MM.1S (cell line): ENCODE results near the gene DCXR.

Experiments used
- EZH2 ChIP-seq: fragments of 300-600 bp; sonication (generic); optimal IDR thresholded peaks from 2 replicates; pipeline ENCODE3; 2017; ENCODE audit warnings: low read depth, mild to moderate bottlenecking, antibody characterized with exemption, low read length, mixed read lengths
- EZH2phosphoT487 ChIP-seq: fragments of 300-600 bp; sonication (generic); IDR thresholded peaks from 2 replicates; pipeline ENCODE4 v1.6.1; 2018; ENCODE audit warnings: antibody characterized with exemption, low read length
- TF ChIP-seq, protein P1 (sequence below): fragments of 300-600 bp; sonication (generic); IDR thresholded peaks from 2 replicates; pipeline ENCODE4 v1.5.1; 2016; ENCODE audit warnings: antibody characterized with exemption, low read length, mixed read lengths

DNA sequence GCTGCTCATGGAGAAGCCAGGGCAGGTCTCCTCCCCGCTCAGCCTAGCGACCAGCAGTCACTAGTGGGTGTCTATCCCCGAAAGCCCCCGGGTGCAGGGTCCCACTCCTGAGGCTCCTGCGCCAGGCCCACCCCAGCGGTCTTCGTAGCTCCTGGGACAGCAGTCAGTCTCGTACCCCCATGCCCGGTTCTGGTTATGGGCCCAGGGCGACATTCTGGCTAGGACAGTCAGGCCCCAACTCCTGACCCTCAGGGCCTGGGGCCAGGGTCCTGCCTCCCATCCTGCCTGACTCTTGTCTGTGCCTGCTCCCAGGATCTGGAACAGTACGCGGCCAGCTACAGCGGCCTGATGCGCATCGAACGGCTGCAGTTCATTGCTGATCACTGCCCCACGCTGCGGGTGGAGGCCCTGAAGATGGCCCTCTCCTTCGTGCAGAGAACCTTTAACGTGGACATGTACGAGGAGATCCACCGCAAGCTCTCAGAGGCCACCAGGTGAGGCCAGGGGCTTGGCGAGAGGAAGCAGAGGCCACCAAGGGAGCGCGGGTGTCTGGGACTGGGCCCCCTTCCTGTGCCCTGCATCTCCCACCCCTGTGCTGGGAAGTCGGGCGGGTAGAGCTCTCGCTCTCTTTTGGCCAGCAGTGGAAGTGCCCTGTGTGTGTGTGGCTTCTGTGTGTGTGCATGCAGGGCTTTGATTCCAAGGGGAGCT is 16.2 kb upstream of the DCXR start:
- TF ChIP-seq EZH2phosphoT487 (no peak), EZH2 (no peak)
- TF ChIP-seq, protein P1, sequence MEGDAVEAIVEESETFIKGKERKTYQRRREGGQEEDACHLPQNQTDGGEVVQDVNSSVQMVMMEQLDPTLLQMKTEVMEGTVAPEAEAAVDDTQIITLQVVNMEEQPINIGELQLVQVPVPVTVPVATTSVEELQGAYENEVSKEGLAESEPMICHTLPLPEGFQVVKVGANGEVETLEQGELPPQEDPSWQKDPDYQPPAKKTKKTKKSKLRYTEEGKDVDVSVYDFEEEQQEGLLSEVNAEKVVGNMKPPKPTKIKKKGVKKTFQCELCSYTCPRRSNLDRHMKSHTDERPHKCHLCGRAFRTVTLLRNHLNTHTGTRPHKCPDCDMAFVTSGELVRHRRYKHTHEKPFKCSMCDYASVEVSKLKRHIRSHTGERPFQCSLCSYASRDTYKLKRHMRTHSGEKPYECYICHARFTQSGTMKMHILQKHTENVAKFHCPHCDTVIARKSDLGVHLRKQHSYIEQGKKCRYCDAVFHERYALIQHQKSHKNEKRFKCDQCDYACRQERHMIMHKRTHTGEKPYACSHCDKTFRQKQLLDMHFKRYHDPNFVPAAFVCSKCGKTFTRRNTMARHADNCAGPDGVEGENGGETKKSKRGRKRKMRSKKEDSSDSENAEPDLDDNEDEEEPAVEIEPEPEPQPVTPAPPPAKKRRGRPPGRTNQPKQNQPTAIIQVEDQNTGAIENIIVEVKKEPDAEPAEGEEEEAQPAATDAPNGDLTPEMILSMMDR: no peak
